Gastroesophageal sphincter (tissue), 3 donors: ENCODE results near the gene PASD1.

Experiments used
- CTCF ChIP-seq, 4 experiments: fragments of 200-600 bp in 2 of 4; fragments of 450-650 bp in 2 of 4; sonication (generic) in 1 of 4; IDR thresholded peaks; one replicate each; pipeline ENCODE4 v1.5.1; 2017 to 2019; ENCODE audit warnings: antibody characterized with exemption in 4 of 4, mild to moderate bottlenecking in 2 of 4, moderate library complexity in 2 of 4
- EP300 ChIP-seq: sonication (generic); formaldehyde crosslinking; IDR thresholded peaks from one replicate; pipeline ENCODE4 v1.6.1; 2017; ENCODE audit warnings: antibody characterized with exemption, mild to moderate bottlenecking
- POLR2A ChIP-seq, 2 donors: fragments of 450-650 bp; IDR thresholded peaks; one replicate each; pipeline ENCODE4 v1.6.1; 2017; ENCODE audit warnings: antibody characterized with exemption in 2 of 2, mild to moderate bottlenecking in 2 of 2, moderate library complexity in 1 of 2
- POLR2AphosphoS5 ChIP-seq: sonication (generic); formaldehyde crosslinking; IDR thresholded peaks from one replicate; pipeline ENCODE4 v1.6.1; 2017; ENCODE audit warnings: antibody characterized with exemption

- TF ChIP-seq EP300 (no peak), POLR2A (IDR thresholded peaks at IDR 0.05) (no peak), CTCF (IDR thresholded peaks at IDR 0.05) (no peak), POLR2AphosphoS5 (no peak)
These were observed 159.8 kb downstream of the PASD1 start for GRCh38 chrX:151723156-151723760.
